OCI-LY7 (cell line): ENCODE data around the gene IPPK.

Experiments used
- EZH2phosphoT487 ChIP-seq: fragments of 200-600 bp; sonication (generic); IDR thresholded peaks from 2 replicates; pipeline ENCODE4 v1.6.1; 2018; ENCODE audit warnings: low read depth, borderline replicate concordance, mild to moderate bottlenecking, mixed run types, antibody characterized with exemption, low read length, moderate library complexity, mixed read lengths
- TF ChIP-seq, protein P1 (sequence below): fragments of 200-600 bp; sonication (generic); conservative IDR thresholded peaks from 2 replicates; pipeline ENCODE4 v1.5.1; 2014; ENCODE audit warnings: mild to moderate bottlenecking, antibody characterized with exemption, low read length, moderate library complexity, mixed read lengths

DNA sequence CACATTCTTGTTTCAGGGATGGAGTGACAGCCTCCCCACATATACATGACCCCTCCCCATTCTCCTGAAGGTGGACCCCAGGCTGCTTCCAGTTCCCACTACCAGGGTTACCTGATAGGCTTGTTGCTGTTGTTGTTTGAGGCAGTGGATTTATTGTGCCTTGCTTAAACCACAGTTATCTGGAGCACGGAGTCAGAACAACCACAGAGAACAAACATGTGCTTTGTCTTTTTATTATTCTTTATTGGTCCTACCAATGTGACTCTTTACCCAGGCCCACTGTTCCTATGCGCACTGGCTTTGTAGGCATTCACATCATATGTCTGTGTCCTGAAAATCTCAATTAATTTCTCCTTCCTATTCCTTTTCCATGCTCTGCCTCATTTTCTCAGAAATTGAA, 41.2 kb upstream of the IPPK start:
- TF ChIP-seq, protein P1, sequence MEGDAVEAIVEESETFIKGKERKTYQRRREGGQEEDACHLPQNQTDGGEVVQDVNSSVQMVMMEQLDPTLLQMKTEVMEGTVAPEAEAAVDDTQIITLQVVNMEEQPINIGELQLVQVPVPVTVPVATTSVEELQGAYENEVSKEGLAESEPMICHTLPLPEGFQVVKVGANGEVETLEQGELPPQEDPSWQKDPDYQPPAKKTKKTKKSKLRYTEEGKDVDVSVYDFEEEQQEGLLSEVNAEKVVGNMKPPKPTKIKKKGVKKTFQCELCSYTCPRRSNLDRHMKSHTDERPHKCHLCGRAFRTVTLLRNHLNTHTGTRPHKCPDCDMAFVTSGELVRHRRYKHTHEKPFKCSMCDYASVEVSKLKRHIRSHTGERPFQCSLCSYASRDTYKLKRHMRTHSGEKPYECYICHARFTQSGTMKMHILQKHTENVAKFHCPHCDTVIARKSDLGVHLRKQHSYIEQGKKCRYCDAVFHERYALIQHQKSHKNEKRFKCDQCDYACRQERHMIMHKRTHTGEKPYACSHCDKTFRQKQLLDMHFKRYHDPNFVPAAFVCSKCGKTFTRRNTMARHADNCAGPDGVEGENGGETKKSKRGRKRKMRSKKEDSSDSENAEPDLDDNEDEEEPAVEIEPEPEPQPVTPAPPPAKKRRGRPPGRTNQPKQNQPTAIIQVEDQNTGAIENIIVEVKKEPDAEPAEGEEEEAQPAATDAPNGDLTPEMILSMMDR: no peak
- no peak for TF ChIP-seq EZH2phosphoT487
